ENCODE results near the gene NOG. TPM values are rescaled to one million over a fixed set of nuclear protein-coding genes. Genes with fewer than 3 reads are reported as not detected.

The NOG gene
- total and polyA plus RNA-seq, 4 donors, result 0.56 to 2.7 (median 1.5) TPM

GRCh38 chr17:56595108-56595418, 1.6 kb downstream of the NOG start:
- Histone ChIP-seq H3K27me3 (ENCODE audit: control insufficient read depth in 3 of 3, insufficient read depth in 3 of 3, low read length in 2 of 3) (peaks cover 0 to 47% (median 28%) of the 10 kb centered on the region in 3 donors), H3K9ac (ENCODE audit: insufficient read depth in 1 of 2, low read length in 2 of 2) (peak overlapping the region in 1 of 2 donors; percentile 32), H3K27ac (ENCODE audit: low read depth in 1 of 2, low read length in 1 of 2) (no peak overlapping the region), H3K9me3 (ENCODE audit: control insufficient read depth in 4 of 4, insufficient read depth in 3 of 4, low read length in 3 of 4) (peaks cover 0 to 2% (median 0%) of the 10 kb centered on the region in 4 donors), H3K4me1 (ENCODE audit: control insufficient read depth in 5 of 5, insufficient read depth in 5 of 5, low read length in 5 of 5) (peaks cover 4 to 30% (median 11%) of the 10 kb centered on the region in 5 donors), H3K4me3 (no peak overlapping the region), H3K36me3 (ENCODE audit: control insufficient read depth in 4 of 4, insufficient read depth in 4 of 4, low read length in 4 of 4) (no peaks in the 10 kb centered on the region)
- no peak for TF ChIP-seq CTCF (IDR thresholded peaks at IDR 0.05; ENCODE audit: control extremely low read depth, extremely low read depth)
- 3 to 7% methylated on average over 7 of the region's 7 CpGs for WGBS, 2 donors
- no peak for ATAC-seq (ENCODE audit: insufficient read depth, low FRiP score)
- peak in 1 of 3 donors; percentile 5 for DNase-seq

GRCh38 chr17:56595831-56596690, 2.6 kb downstream of the NOG start:
- peak; percentile 13 to 37 (median 29) for DNase-seq
- Histone ChIP-seq H3K4me3 (no peak overlapping the region), H3K4me1 (ENCODE audit: control insufficient read depth in 5 of 5, insufficient read depth in 5 of 5, low read length in 5 of 5) (peaks cover 4 to 30% (median 11%) of the 10 kb centered on the region in 5 donors), H3K36me3 (ENCODE audit: control insufficient read depth in 4 of 4, insufficient read depth in 4 of 4, low read length in 4 of 4) (no peaks in the 10 kb centered on the region), H3K27me3 (ENCODE audit: control insufficient read depth in 3 of 3, insufficient read depth in 3 of 3, low read length in 2 of 3) (peaks cover 0 to 40% (median 22%) of the 10 kb centered on the region in 3 donors), H3K9me3 (ENCODE audit: control insufficient read depth in 4 of 4, insufficient read depth in 3 of 4, low read length in 3 of 4) (peaks cover 0 to 2% (median 0%) of the 10 kb centered on the region in 4 donors), H3K27ac (ENCODE audit: low read depth in 1 of 2, low read length in 1 of 2) (no peak overlapping the region), H3K9ac (ENCODE audit: insufficient read depth in 1 of 2, low read length in 2 of 2) (no peak overlapping the region)
- ATAC-seq (ENCODE audit: insufficient read depth, low FRiP score), result no peak
- TF ChIP-seq CTCF (IDR thresholded peaks at IDR 0.05; ENCODE audit: control extremely low read depth, extremely low read depth), result no peak
- WGBS, 2 donors, result 1 to 3% methylated on average over 38 to 43 of the region's 43 CpGs

GRCh38 chr17:56596691-56597494, 3.4 kb downstream of the NOG start:
- Histone ChIP-seq H3K9me3 (ENCODE audit: control insufficient read depth in 4 of 4, insufficient read depth in 3 of 4, low read length in 3 of 4) (peaks cover 0 to 2% (median 0%) of the 10 kb centered on the region in 4 donors), H3K27ac (ENCODE audit: low read depth in 1 of 2, low read length in 1 of 2) (no peak overlapping the region), H3K27me3 (ENCODE audit: control insufficient read depth in 3 of 3, insufficient read depth in 3 of 3, low read length in 2 of 3) (peaks cover 0 to 35% (median 22%) of the 10 kb centered on the region in 3 donors), H3K36me3 (ENCODE audit: control insufficient read depth in 4 of 4, insufficient read depth in 4 of 4, low read length in 4 of 4) (no peaks in the 10 kb centered on the region), H3K4me1 (ENCODE audit: control insufficient read depth in 5 of 5, insufficient read depth in 5 of 5, low read length in 5 of 5) (peaks cover 4 to 30% (median 11%) of the 10 kb centered on the region in 5 donors), H3K9ac (ENCODE audit: insufficient read depth in 1 of 2, low read length in 2 of 2) (no peak overlapping the region), H3K4me3 (no peak overlapping the region)
- ATAC-seq (ENCODE audit: insufficient read depth, low FRiP score), result no peak
- 1 to 2% methylated on average over 38 to 40 of the region's 40 CpGs for WGBS, 2 donors
- DNase-seq, result peak in 2 of 3 donors; percentile 9 to 32
- TF ChIP-seq CTCF (IDR thresholded peaks at IDR 0.05; ENCODE audit: control extremely low read depth, extremely low read depth), result no peak

All from lung (tissue), 12 donors.